ENCODE data around the gene RAB25.

GRCh38 chr1:156070548-156070947 lies 9.6 kb downstream of the RAB25 start:
- TF ChIP-seq CBX2 (IDR thresholded peaks at IDR 0.05; ENCODE audit: borderline replicate concordance, low read depth) (no peak), HMGXB4 (CRISPR knock-in tag; IDR thresholded peaks at IDR 0.05; ENCODE audit: borderline replicate concordance) (no peak), MAFK (IDR thresholded peaks at IDR 0.05; ENCODE audit: partially characterized antibody) (no peak), POLR2A (IDR thresholded peaks at IDR 0.05; ENCODE audit: low read length) (no peak), CEBPB (IDR thresholded peaks at IDR 0.05) (no peak), CTCF (IDR thresholded peaks at IDR 0.05) (no peak), NPAS2 (CRISPR knock-in tag; IDR thresholded peaks at IDR 0.05; ENCODE audit: borderline replicate concordance) (no peak), CHD2 (IDR thresholded peaks at IDR 0.05; ENCODE audit: low read length, partially characterized antibody) (no peak), FOSL2 (IDR thresholded peaks at IDR 0.05) (no peak), FOSL2 (CRISPR knock-in tag; IDR thresholded peaks at IDR 0.05) (no peak), REST (IDR thresholded peaks at IDR 0.05) (no peak), POLR2AphosphoS2 (conservative IDR thresholded peaks at IDR 0.05; ENCODE audit: low read length) (no peak), JUN (IDR thresholded peaks at IDR 0.05) (no peak), KDM5A (IDR thresholded peaks at IDR 0.05) (no peak), JUNB (IDR thresholded peaks at IDR 0.05) (no peak)
